RWPE2 (cell line): ENCODE results near the gene SCARB1.
A peak's percentile ranks its signal among the peaks of the same experiment; 100 is the strongest.

Experiments
- ATAC-seq: fragments of 200-7000 bp; cut with Tn5 transposase; 3 replicates; pipeline ENCODE4 v1.9.1; 2021; ENCODE audit warnings: low read depth
- DNase-seq: peaks from one replicate; pipeline ENCODE4 v3.0.0-alpha.2; 2020; ENCODE audit warnings: low spot score
- H3K27ac ChIP-seq: fragments of 450-650 bp; 2 replicates; pipeline ENCODE4 v1.5.1; 2017; ENCODE audit warnings: mild to moderate bottlenecking; ENCODE audit not compliant: poor library complexity, severe bottlenecking
- H3K27me3 ChIP-seq: fragments of 250-450 bp; sonication (Bioruptor Pico); 2 replicates; pipeline ENCODE4 v1.5.1; 2021; ENCODE audit warnings: mild to moderate bottlenecking, moderate library complexity; ENCODE audit not compliant: insufficient read depth, poor library complexity, severe bottlenecking
- H3K36me3 ChIP-seq: fragments of 250-450 bp; sonication (Bioruptor Pico); 2 replicates; pipeline ENCODE4 v1.5.1; 2020; ENCODE audit warnings: low read depth, mild to moderate bottlenecking, moderate library complexity
- H3K4me1 ChIP-seq: fragments of 250-450 bp; sonication (Bioruptor Pico); 2 replicates; pipeline ENCODE4 v1.5.1; 2021; ENCODE audit warnings: mild to moderate bottlenecking, moderate library complexity; ENCODE audit not compliant: insufficient read depth, poor library complexity, severe bottlenecking
- H3K4me3 ChIP-seq: fragments of 250-450 bp; sonication (Bioruptor Pico); 2 replicates; pipeline ENCODE4 v1.5.1; 2021; ENCODE audit warnings: mild to moderate bottlenecking, moderate library complexity; ENCODE audit not compliant: severe bottlenecking
- H3K9me3 ChIP-seq: fragments of 250-450 bp; sonication (Bioruptor Pico); 2 replicates; pipeline ENCODE4 v1.5.1; 2021; ENCODE audit warnings: mild to moderate bottlenecking, moderate library complexity; ENCODE audit not compliant: severe bottlenecking
- CTCF ChIP-seq: fragments of 450-650 bp; IDR thresholded peaks from one replicate; pipeline ENCODE4 v1.5.1; 2017; ENCODE audit warnings: mild to moderate bottlenecking, moderate library complexity; ENCODE audit not compliant: poor library complexity, severe bottlenecking

The SCARB1 gene

GRCh38 chr12:124776125-124776513, 87.5 kb downstream of the SCARB1 start:
- peaks cover 3% of the 10 kb centered on the region for H3K4me1 ChIP-seq

GRCh38 chr12:124774462-124775167, 89.0 kb downstream of the SCARB1 start:
- Histone ChIP-seq H3K4me1 (peaks cover 3% of the 10 kb centered on the region), H3K9me3 (no peaks in the 10 kb centered on the region), H3K36me3 (no peaks in the 10 kb centered on the region), H3K27me3 (no peaks in the 10 kb centered on the region), H3K27ac (no peak overlapping the region), H3K4me3 (no peak overlapping the region)
- DNase-seq: no peak
- no peak for TF ChIP-seq CTCF
- ATAC-seq: no peak

More at GRCh38 chr12:124776125-124776513, 87.5 kb downstream of the SCARB1 start:
- no peak for TF ChIP-seq CTCF
- H3K27ac ChIP-seq: no peak overlapping the region
- no peaks in the 10 kb centered on the region for H3K9me3 ChIP-seq
- DNase-seq: no peak
- H3K27me3 ChIP-seq: no peaks in the 10 kb centered on the region
- H3K4me3 ChIP-seq: no peak overlapping the region
- no peak for ATAC-seq
- H3K36me3 ChIP-seq: no peaks in the 10 kb centered on the region

GRCh38 chr12:124774054-124774461, 89.6 kb downstream of the SCARB1 start:
- no peaks in the 10 kb centered on the region for H3K36me3 ChIP-seq
- H3K9me3 ChIP-seq: no peaks in the 10 kb centered on the region
- ATAC-seq (no peak), DNase-seq (no peak)
- H3K27ac ChIP-seq: no peak overlapping the region
- no peak overlapping the region for H3K4me3 ChIP-seq
- H3K4me1 ChIP-seq: peaks cover 5% of the 10 kb centered on the region
- TF ChIP-seq CTCF: no peak
- H3K27me3 ChIP-seq: no peaks in the 10 kb centered on the region

- H3K4me3 ChIP-seq: no peak overlapping the region
- no peak overlapping the region for H3K27ac ChIP-seq
- H3K36me3 ChIP-seq: no peaks in the 10 kb centered on the region
- TF ChIP-seq CTCF: no peak
- no peaks in the 10 kb centered on the region for H3K27me3 ChIP-seq
- ATAC-seq (0 out of 3 replicates have a peak, but pooled peaks have one; percentile 4), DNase-seq (no peak)
- no peaks in the 10 kb centered on the region for H3K9me3 ChIP-seq
- peaks cover 6% of the 10 kb centered on the region for H3K4me1 ChIP-seq
These were observed 91.1 kb downstream of the SCARB1 start for GRCh38 chr12:124772289-124773170.
